IMR-90 (cell line): ENCODE data around the gene GLRX2. TPM values are rescaled to one million over a fixed set of nuclear protein-coding genes. Genes with fewer than 3 reads are reported as not detected.

Experiments
- ATAC-seq: fragments of 200-7000 bp; cut with Tn5 transposase; 2 replicates; pipeline ENCODE4 v1.9.1; 2020; ENCODE audit warnings: low read depth, mild to moderate bottlenecking, moderate library complexity
- BruUV-seq: library from RNA; stranded (reverse); fragments of 400-500 nt; replicated peaks from 2 replicates; lab custom pipeline; 2021; lab: Mats Ljungman, UMichigan
- CTCF ChIA-PET: fragments of 300-600 bp; formaldehyde crosslinking; extraction: SDS; loops from one replicate; lab custom pipeline; 2021; ENCODE audit warnings: antibody characterized with exemption; lab: Yijun Ruan, JAX
- POLR2A ChIA-PET: fragments of 300-600 bp; sonication (Branson Sonifier 250); formaldehyde crosslinking; loops from one replicate; lab custom pipeline; 2022; ENCODE audit warnings: antibody characterized with exemption; ENCODE audit not compliant: unreplicated experiment; lab: Charles Lee
- DNase-seq: peaks from one replicate; pipeline ENCODE4 v3.0.0; 2013
- H2AFZ ChIP-seq: replicated peaks from 2 replicates; pipeline ENCODE3; 2013; ENCODE audit warnings: low read length, mild to moderate bottlenecking; ENCODE audit not compliant: poor library complexity
- H2AK5ac ChIP-seq: 2 replicates; pipeline ENCODE4 v1.6.1; 2013; ENCODE audit warnings: low read depth, low read length, inconsistent platforms
- H2AK9ac ChIP-seq: replicated peaks from 2 replicates; pipeline ENCODE3; 2013; ENCODE audit warnings: mild to moderate bottlenecking, low read depth, low read length, moderate library complexity; ENCODE audit not compliant: poor library complexity
- H2BK120ac ChIP-seq: 2 replicates; pipeline ENCODE4 v1.6.1; 2013; ENCODE audit warnings: low read depth, low read length, inconsistent platforms
- H2BK15ac ChIP-seq: 3 replicates; pipeline ENCODE4 v1.6.1; 2013; ENCODE audit warnings: low read depth, low read length, inconsistent platforms
- H2BK20ac ChIP-seq: 2 replicates; pipeline ENCODE4 v1.6.1; 2013; ENCODE audit warnings: low read depth, mild to moderate bottlenecking, inconsistent platforms, low read length, moderate library complexity
- H2BK5ac ChIP-seq: 2 replicates; pipeline ENCODE4 v1.6.1; 2013; ENCODE audit warnings: mild to moderate bottlenecking, low read depth, low read length, inconsistent platforms; ENCODE audit not compliant: poor library complexity, severe bottlenecking
- H3K14ac ChIP-seq: replicated peaks from 2 replicates; pipeline ENCODE4 v1.6.1; 2013; ENCODE audit warnings: low read depth, low read length, inconsistent platforms
- H3K18ac ChIP-seq: 2 replicates; pipeline ENCODE4 v1.6.1; 2013; ENCODE audit warnings: low read depth, low read length, control low read depth
- H3K23ac ChIP-seq: 2 replicates; pipeline ENCODE4 v1.6.1; 2013; ENCODE audit warnings: low read depth, low read length, inconsistent platforms
- H3K27ac ChIP-seq: 2 replicates; pipeline ENCODE4 v1.5.1; 2013; ENCODE audit warnings: mild to moderate bottlenecking, control low read depth, low read length; ENCODE audit not compliant: insufficient read depth
- H3K27me3 ChIP-seq: 2 replicates; pipeline ENCODE4 v1.6.1; 2013; ENCODE audit warnings: low read length; ENCODE audit not compliant: control insufficient read depth, insufficient read depth
- H3K36me3 ChIP-seq: 2 replicates; pipeline ENCODE4 v1.6.1; 2013; ENCODE audit warnings: low read length, mixed read lengths; ENCODE audit not compliant: control insufficient read depth, insufficient read depth
- H3K4ac ChIP-seq: 2 replicates; pipeline ENCODE4 v1.6.1; 2013; ENCODE audit warnings: low read depth, low read length, inconsistent platforms
- H3K4me1 ChIP-seq: 2 replicates; pipeline ENCODE4 v1.6.1; 2013; ENCODE audit warnings: low read length, mixed read lengths; ENCODE audit not compliant: control insufficient read depth, insufficient read depth
- H3K4me2 ChIP-seq: 2 replicates; pipeline ENCODE4 v1.6.1; 2013; ENCODE audit warnings: low read depth, mild to moderate bottlenecking, control low read depth, low read length, moderate library complexity
- H3K4me3 ChIP-seq: 2 replicates; pipeline ENCODE4 v1.5.1; 2013; ENCODE audit warnings: low read depth, mild to moderate bottlenecking, control low read depth, low read length, moderate library complexity; ENCODE audit not compliant: insufficient read depth
- H3K56ac ChIP-seq: 2 replicates; pipeline ENCODE4 v1.6.1; 2013; ENCODE audit warnings: low read length, inconsistent platforms; ENCODE audit not compliant: insufficient read depth; ENCODE audit errors: extremely low read depth
- H3K79me1 ChIP-seq, 2 experiments: 2 replicates each; pipeline ENCODE4 v1.6.1; 2013; ENCODE audit warnings: low read length in 2 of 2, inconsistent platforms in 1 of 2, low read depth in 1 of 2
- H3K9ac ChIP-seq: 2 replicates; pipeline ENCODE4 v1.6.1; 2013; ENCODE audit warnings: low read depth, low read length, control low read depth
- H3K9me1 ChIP-seq: 2 replicates; pipeline ENCODE4 v1.6.1; 2013; ENCODE audit warnings: low read length, inconsistent platforms; ENCODE audit not compliant: insufficient read depth
- H3K9me3 ChIP-seq: 2 replicates; pipeline ENCODE4 v1.6.1; 2013; ENCODE audit warnings: low read length; ENCODE audit not compliant: control insufficient read depth, insufficient read depth
- H4K20me1 ChIP-seq: 2 replicates; pipeline ENCODE4 v1.6.1; 2013; ENCODE audit warnings: low read length, inconsistent platforms; ENCODE audit not compliant: insufficient read depth
- H4K5ac ChIP-seq: 2 replicates; pipeline ENCODE4 v1.6.1; 2013; ENCODE audit warnings: mild to moderate bottlenecking, low read depth, low read length, control low read depth
- H4K8ac ChIP-seq, 2 experiments: 2 replicates each; pipeline ENCODE4 v1.6.1; 2013; ENCODE audit warnings: low read depth in 2 of 2, low read length in 2 of 2, control low read depth in 1 of 2, inconsistent platforms in 1 of 2
- H4K91ac ChIP-seq: 2 replicates; pipeline ENCODE4 v1.6.1; 2013; ENCODE audit warnings: low read depth, low read length, inconsistent platforms; ENCODE audit not compliant: insufficient read depth
- MXI1 ChIP-seq: IDR thresholded peaks from 2 replicates; pipeline ENCODE4 v1.6.1; 2012; ENCODE audit warnings: low read depth, mild to moderate bottlenecking, low read length, moderate library complexity, borderline replicate concordance
- USF2 ChIP-seq: fragments of 150-350 bp; IDR thresholded peaks from 2 replicates; pipeline ENCODE4 v1.6.1; 2017; ENCODE audit warnings: mild to moderate bottlenecking, antibody characterized with exemption, low read length, low read depth
- WGBS, 2 experiments: methylation state at CpG; one replicate each; pipeline versions ENCODE4 v1.1.5 to v1.1.7; 2013; ENCODE audit warnings: missing lambda C conversion rate in 2 of 2; ENCODE audit not compliant: insufficient read length in 1 of 2; ENCODE audit errors: extremely low coverage in 2 of 2; 5-methylcytosine and 5-hydroxymethylcytosine counted together
- dilution Hi-C: fragments of 300-500 bp; cut with HindIII; formaldehyde crosslinking; loops from one replicate; pipeline ENCODE4 v1.14.3; 2018; ENCODE audit warnings: low sequenced_read_pairs; ENCODE audit not compliant: unreplicated experiment
- in situ Hi-C: fragments of 300-500 bp; cut with MboI; formaldehyde crosslinking; loops from 3 replicates; pipeline ENCODE4 v1.14.3; 2019; ENCODE audit warnings: low sequenced_read_pairs, inconsistent platforms, mixed read lengths
- intact Hi-C: fragments of 100-400 bp; cut with micrococcal nuclease; formaldehyde crosslinking; loops from 2 replicates; pipeline ENCODE4 v1.10.0; 2022
- polyA plus RNA-seq, 3 experiments: library from polyadenylated mRNA; depleted of rRNA; stranded (reverse); fragments of >200 nt; gene quantifications; 2 replicates each; pipeline ENCODE4 v1.2.3, GENCODE V29; 2012; ENCODE audit warnings: low replicate concordance in 1 of 3
- total RNA-seq: library from RNA; depleted of rRNA; stranded (reverse); fragments of >200 nt; gene quantifications from 2 replicates; pipeline ENCODE4 v1.2.3, GENCODE V29; 2012
- TF ChIP-seq, protein P1 (sequence below): conservative IDR thresholded peaks from 2 replicates; pipeline ENCODE4 v1.5.1; 2012; ENCODE audit warnings: mild to moderate bottlenecking, low read depth, low read length, improper control_type of control experiment

The GLRX2 gene
- total and polyA plus RNA-seq, 2 of the 4 experiments (the other 2 are of a cell fraction) = 2.0 to 15.9 TPM

DNA sequence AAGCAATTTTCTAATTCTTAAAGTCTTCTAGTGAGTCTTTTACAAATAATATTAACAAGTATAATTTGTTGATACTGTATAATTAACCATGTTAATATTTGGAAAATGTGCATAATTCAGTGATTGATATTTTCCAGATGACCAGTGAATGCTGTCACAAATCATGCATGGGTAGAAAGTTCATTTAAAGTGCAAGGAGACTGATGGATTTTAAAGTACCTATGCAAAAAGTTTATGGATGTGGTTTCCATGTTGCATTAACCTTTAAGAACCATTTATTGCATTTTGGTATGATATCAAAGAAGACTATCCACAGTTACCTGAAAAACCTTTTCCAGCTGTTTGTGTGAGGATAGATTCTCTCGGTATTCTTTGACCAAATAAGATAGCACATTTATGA is 39.8 kb upstream of the GLRX2 start:
- no peak overlapping the region for H2AK5ac ChIP-seq
- no peak overlapping the region for H2BK15ac ChIP-seq
- H4K5ac ChIP-seq = no peak overlapping the region
- no peak overlapping the region for H2AK9ac ChIP-seq
- intact Hi-C loops (no loop called here), in situ Hi-C loops (no loop called here), dilution Hi-C loops (no loop called here)
- no peak overlapping the region for H4K91ac ChIP-seq
- H3K23ac ChIP-seq = no peak overlapping the region
- BruUV-seq = no TSS peak
- H3K27ac ChIP-seq = no peak overlapping the region
- H3K27me3 ChIP-seq = no peaks in the 10 kb centered on the region
- no peak overlapping the region for H3K18ac ChIP-seq
- no peak overlapping the region for H3K4ac ChIP-seq
- ATAC-seq = no peak
- no peak for DNase-seq
- WGBS, 2 experiments = no CpG with 5 or more reads among the region's 1 CpG
- TF ChIP-seq MXI1 (no peak), USF2 (no peak)
- TF ChIP-seq, protein P1, sequence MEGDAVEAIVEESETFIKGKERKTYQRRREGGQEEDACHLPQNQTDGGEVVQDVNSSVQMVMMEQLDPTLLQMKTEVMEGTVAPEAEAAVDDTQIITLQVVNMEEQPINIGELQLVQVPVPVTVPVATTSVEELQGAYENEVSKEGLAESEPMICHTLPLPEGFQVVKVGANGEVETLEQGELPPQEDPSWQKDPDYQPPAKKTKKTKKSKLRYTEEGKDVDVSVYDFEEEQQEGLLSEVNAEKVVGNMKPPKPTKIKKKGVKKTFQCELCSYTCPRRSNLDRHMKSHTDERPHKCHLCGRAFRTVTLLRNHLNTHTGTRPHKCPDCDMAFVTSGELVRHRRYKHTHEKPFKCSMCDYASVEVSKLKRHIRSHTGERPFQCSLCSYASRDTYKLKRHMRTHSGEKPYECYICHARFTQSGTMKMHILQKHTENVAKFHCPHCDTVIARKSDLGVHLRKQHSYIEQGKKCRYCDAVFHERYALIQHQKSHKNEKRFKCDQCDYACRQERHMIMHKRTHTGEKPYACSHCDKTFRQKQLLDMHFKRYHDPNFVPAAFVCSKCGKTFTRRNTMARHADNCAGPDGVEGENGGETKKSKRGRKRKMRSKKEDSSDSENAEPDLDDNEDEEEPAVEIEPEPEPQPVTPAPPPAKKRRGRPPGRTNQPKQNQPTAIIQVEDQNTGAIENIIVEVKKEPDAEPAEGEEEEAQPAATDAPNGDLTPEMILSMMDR = no peak
- no peak overlapping the region for H3K4me2 ChIP-seq
- H2AFZ ChIP-seq = no peak overlapping the region
- no peak overlapping the region for H2BK20ac ChIP-seq
- H3K14ac ChIP-seq = no peak overlapping the region
- H3K56ac ChIP-seq = no peak overlapping the region
- ChIA-PET CTCF (interaction anchor here (0.7 kb wide), 1 partner anchor 627 kb away, joined by 3 read pairs; no protein-coding TSS in a partner anchor), POLR2A (no interaction called here)
- H3K36me3 ChIP-seq = peaks cover 26% of the 10 kb centered on the region
- peaks cover 24 to 25% of the 10 kb centered on the region in 2 experiments; a peak in 3 of 4 replicates for H3K79me1 ChIP-seq
- H4K20me1 ChIP-seq = peaks cover 9% of the 10 kb centered on the region; the same call in 1 of the 2 replicates
- H4K8ac ChIP-seq = no peak overlapping the region
- H3K4me1 ChIP-seq = no peaks in the 10 kb centered on the region
- H3K9me3 ChIP-seq = no peaks in the 10 kb centered on the region
- no peak overlapping the region for H2BK120ac ChIP-seq
- H3K9me1 ChIP-seq = no peaks in the 10 kb centered on the region
- no peak overlapping the region for H3K9ac ChIP-seq
- H3K4me3 ChIP-seq = no peak overlapping the region
- no peak overlapping the region for H2BK5ac ChIP-seq
